AG10803 (cell line): ENCODE data around the gene SH3PXD2A.

Experiments used
- DNase-seq: peaks from one replicate; pipeline ENCODE4 v3.0.0; 2010; ENCODE audit warnings: low read depth
- H3K4me3 ChIP-seq: 2 replicates; pipeline ENCODE4 v1.5.1; 2011; ENCODE audit warnings: mild to moderate bottlenecking, low read length, control low read depth
- TF ChIP-seq, protein P1 (sequence below): conservative IDR thresholded peaks from 2 replicates; pipeline ENCODE4 v1.5.1; 2011; ENCODE audit warnings: mild to moderate bottlenecking, low read length, control low read depth, inconsistent platforms

Gene SH3PXD2A

DNA sequence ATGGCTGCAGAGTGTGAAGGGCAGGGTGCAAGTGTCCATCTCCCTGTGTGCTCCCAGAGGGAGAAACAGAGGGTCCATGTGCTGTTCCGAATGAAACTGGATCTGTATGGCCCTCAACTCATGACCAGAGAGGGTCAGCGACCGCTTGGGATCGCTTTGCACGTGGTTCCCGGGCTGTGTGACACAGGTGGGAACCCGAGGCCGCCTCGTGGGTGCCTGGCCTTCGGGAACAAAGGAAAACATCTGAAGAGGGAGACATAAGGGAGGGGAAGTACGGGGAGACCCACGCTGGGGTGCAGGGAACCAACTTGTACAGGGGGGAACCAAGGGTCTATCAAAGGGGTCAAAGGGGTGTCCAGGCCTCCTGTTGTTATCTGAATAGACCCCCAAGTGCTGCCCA is 57.5 kb downstream of the SH3PXD2A start:
- TF ChIP-seq, protein P1, sequence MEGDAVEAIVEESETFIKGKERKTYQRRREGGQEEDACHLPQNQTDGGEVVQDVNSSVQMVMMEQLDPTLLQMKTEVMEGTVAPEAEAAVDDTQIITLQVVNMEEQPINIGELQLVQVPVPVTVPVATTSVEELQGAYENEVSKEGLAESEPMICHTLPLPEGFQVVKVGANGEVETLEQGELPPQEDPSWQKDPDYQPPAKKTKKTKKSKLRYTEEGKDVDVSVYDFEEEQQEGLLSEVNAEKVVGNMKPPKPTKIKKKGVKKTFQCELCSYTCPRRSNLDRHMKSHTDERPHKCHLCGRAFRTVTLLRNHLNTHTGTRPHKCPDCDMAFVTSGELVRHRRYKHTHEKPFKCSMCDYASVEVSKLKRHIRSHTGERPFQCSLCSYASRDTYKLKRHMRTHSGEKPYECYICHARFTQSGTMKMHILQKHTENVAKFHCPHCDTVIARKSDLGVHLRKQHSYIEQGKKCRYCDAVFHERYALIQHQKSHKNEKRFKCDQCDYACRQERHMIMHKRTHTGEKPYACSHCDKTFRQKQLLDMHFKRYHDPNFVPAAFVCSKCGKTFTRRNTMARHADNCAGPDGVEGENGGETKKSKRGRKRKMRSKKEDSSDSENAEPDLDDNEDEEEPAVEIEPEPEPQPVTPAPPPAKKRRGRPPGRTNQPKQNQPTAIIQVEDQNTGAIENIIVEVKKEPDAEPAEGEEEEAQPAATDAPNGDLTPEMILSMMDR, result no peak
- H3K4me3 ChIP-seq, result no peak overlapping the region
- no peak for DNase-seq

GRCh38 chr10:103795634-103796270 is 59.6 kb downstream of the SH3PXD2A start:
- peak; percentile 55 for DNase-seq
- H3K4me3 ChIP-seq, result no peak overlapping the region
- TF ChIP-seq, protein P1, result no peak

DNA sequence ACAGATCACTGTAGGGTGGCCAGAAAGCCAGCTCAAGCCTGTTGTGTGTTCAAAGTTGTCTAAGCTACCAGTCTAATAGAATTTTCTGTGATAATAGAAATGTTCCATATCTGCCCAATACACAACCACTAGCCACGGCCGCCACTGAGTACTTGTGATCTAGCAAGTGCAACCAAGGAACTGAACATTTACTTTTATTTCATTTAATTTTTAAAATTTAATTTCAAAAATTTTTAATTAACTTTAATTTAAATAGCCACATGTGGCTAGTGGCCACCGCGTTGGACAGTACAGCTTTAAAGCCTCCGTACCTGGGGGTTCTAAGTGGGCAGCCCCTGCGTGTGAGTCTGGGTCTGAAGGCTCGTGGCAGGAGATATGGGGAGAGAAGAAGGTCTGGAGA is 60.4 kb downstream of the SH3PXD2A start:
- H3K4me3 ChIP-seq, result no peak overlapping the region
- no peak for DNase-seq
- TF ChIP-seq, protein P1, result no peak

DNA sequence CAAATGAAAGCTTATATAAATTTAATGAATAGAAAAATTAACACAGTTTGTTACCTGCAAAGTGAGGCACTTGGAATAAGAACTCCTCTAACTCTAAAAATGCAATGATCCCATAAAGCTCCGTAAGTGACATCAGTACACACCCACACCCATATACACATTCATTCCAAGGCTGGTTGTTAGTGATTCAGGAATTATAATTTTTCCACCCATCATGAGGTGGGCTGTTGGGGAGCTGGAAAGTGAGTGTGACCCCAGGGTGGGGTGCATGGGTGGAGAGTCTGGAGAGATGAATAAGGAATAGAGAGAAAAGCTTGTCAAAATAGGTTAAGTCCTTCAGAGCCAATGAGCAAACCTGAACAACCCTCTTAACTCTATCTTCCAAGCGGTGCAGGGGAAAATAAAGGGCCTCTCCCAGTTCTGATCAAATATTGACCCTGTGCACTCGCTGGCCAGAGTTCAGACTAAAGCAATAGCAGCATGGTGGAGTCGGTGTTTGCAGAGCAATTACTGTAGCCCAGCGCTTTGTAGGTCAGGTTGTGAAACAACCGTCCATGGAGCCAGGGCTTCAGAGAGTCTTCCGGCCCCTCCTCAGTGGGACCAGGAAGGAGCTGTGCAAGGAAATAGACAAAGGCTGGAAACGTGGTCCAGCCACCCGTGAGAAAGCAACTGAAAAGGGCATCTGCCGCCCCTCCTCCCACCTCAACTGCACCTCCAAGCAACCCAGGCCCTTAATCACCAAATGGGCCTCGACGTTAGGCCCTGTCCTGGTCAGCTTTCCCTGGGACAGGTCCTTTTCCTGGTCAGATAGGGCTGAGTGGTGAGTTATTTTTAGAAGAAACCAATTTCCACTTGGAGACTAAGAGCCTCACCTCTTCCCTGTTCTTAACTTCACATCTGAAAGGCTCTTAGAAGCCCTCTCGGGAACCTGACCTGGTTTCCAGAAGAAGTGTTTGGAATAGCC is 61.2 kb downstream of the SH3PXD2A start:
- DNase-seq, result no peak
- TF ChIP-seq, protein P1, result no peak
- no peak overlapping the region for H3K4me3 ChIP-seq

GRCh38 chr10:103793429-103793828 is 61.9 kb downstream of the SH3PXD2A start:
- no peak for DNase-seq
- H3K4me3 ChIP-seq, result no peak overlapping the region
- TF ChIP-seq, protein P1, result no peak

- TF ChIP-seq, protein P1, result no peak
- peak; percentile 73 for DNase-seq
- H3K4me3 ChIP-seq, result no peak overlapping the region
Measured at GRCh38 chr10:103792547-103792946, 62.8 kb downstream of the SH3PXD2A start.

DNA sequence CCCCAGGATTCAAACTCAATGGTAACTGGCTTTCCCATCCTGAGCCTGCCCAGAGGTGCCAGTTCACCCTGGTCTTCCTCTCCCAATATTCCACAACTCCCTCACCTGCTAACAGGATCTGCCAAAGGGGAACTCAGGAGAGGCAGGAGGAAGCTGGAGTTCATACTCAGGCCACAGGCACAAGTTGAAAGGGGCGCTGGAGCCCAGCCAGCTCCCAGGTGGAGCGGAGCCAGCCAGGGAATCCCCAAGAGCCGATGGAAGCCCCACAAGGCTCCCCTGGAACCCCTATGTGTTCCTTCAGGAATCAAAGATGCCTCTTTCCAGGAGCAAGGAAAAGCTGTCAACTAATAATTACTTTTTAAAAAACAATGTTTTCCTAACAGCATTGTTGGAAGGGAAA is 63.5 kb downstream of the SH3PXD2A start:
- TF ChIP-seq, protein P1, result no peak
- no peak overlapping the region for H3K4me3 ChIP-seq
- no peak for DNase-seq
